ENCODE measurements around the gene MRPL32. TPM values are rescaled to one million over a fixed set of nuclear protein-coding genes. Genes with fewer than 3 reads are reported as not detected.

Gene MRPL32
- 72.7 to 81.1 TPM (median 75.4 TPM) in 5 replicates for total RNA-seq (2022; extraction: Qiagen RNA extraction; ENCODE audit: low read depth)

DNA sequence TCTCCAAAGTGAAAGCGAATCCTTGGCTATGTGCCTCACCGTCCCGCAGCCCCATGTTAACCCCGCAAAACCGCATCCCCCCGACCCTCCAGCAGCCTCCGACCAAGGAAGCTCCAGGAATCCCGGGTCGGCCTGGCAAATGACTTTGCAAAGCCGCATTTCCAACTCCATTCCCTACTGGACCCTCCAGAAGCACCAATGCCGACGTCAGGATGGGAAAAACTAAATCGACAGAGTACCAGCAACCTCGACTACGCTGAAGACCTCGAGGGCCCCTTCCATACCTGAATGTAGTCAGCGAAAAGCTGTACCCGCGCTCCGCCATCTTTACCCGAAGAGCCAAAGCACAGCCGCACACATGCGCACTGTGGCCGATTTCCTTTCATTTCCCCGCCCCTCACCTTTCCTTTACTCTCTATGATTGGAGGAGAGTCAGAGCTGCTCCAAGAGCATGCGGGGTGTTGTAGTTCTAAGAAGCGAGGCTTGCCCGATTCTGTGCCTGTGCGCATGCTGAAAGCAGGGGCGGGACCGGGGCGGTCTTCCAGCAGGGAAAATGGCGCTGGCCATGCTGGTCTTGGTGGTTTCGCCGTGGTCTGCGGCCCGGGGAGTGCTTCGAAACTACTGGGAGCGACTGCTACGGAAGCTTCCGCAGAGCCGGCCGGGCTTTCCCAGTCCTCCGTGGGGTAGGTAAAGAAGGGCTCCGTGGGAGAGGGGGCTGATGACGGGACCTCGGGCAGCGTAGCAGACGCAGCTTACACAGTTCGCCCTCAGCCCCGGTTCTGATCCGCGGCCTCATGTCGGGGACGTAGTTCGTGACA is at the start of gene MRPL32, which contains the start of gene PSMA2:
MRPL32 (plus strand) TSS at position 543 of the 818 bp plus-strand sequence; CDS start at position 554, 11 bp downstream.
PSMA2 (minus strand) TSS at position 341 of the 818 bp plus-strand sequence; CDS start at position 325, 16 bp downstream.

DNA sequence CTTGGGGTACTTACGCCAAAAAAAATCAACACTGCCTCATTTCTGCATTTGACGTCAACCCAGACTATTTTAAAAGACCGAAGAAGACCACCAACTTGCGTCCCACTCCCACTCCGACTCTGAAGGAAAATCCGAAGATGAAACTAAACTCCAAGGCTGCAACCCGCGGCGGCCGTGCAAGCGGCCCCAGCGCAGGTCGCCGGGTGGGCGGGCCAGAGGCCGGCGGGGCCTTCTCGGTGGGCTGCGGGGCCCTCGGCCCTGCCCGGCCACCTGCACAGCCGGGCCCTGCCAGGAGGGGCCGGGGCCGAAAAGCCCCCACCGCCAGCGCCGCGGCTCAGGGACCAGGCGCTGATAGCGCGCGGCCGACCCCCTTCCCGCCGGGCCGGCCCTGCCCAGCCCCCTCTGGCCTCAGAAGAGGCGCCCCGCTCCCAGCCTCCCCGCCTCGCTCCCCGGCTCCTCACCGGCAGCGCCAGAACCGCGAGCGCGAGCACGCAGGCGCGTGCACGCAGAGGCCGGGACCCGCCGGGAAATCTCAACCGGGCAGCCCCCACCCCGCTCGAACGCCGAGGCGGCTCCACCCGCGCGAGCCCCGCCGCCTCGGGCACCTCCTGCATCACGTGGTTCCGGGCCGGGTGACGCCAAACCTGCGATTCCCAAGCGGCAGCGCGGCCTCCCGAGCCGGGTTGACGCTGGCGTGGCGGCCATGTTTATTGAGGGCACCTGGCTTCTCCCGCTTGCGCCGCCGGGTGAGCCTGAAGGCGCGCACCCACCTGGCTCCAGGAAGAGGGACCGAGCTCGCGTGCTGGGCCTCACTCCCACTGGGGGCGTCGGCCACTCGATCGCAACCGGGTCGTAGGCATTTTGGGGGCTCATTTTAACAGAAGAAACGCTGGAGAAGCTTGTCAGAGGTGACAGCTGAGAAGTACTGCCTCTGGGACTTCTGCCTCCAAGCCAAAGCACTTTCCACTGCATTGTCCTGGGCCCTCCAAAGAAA is 20.4 kb upstream of the MRPL32 start, which contains the start of gene C7orf25:
C7orf25 (minus strand) TSS at position 617 of the 994 bp plus-strand sequence. CDS start 1,170 bp downstream, outside the sequence.

Other genes starting within 250 kb of the MRPL32 start
- gene C7orf25, start 20.3 kb upstream of the MRPL32 start, total RNA-seq (2022; extraction: Qiagen RNA extraction; ENCODE audit: low read depth): 1.00 to 4.0 TPM (median 2.7 TPM) in 5 replicates
- gene PSMA2, start 202 bp upstream of the MRPL32 start, total RNA-seq (2022; extraction: Qiagen RNA extraction; ENCODE audit: low read depth): 173 to 226 TPM (median 206 TPM) in 5 replicates
- gene HECW1, start 180.3 kb downstream of the MRPL32 start, total RNA-seq (2022; extraction: Qiagen RNA extraction; ENCODE audit: low read depth): 11.4 to 14.2 TPM (median 12.2 TPM) in 5 replicates